A673 (cell line): ENCODE data around the gene ACLY. TPM values are rescaled to one million over a fixed set of nuclear protein-coding genes. Genes with fewer than 3 reads are reported as not detected.

Experiments used
- BruUV-seq: library from RNA; stranded (reverse); fragments of 400-500 nt; replicated peaks from 2 replicates; lab custom pipeline; 2021; lab: Mats Ljungman, UMichigan
- CTCF ChIA-PET: fragments of 300-600 bp; sonication (Branson Sonifier 250); formaldehyde crosslinking; loops from one replicate; lab custom pipeline; 2022; ENCODE audit warnings: antibody characterized with exemption; lab: Charles Lee
- POLR2A ChIA-PET: fragments of 300-600 bp; sonication (Branson Sonifier 250); formaldehyde crosslinking; loops from one replicate; lab custom pipeline; 2022; ENCODE audit warnings: antibody characterized with exemption; ENCODE audit not compliant: low non-redundant PET; lab: Charles Lee
- DNase-seq: peaks from one replicate; pipeline ENCODE4 v3.0.0-alpha.2; 2015; ENCODE audit warnings: low spot score
- H3K27ac ChIP-seq: fragments of 200-600 bp; sonication (generic); 2 replicates; pipeline ENCODE4 v1.5.1; 2016; ENCODE audit warnings: mixed run types, low read depth, mild to moderate bottlenecking, mixed read lengths, antibody characterized with exemption, low read length; ENCODE audit not compliant: poor library complexity, severe bottlenecking
- H3K27me3 ChIP-seq: fragments of 200-600 bp; sonication (generic); replicated peaks from 2 replicates; pipeline ENCODE4 v1.6.1; 2017; ENCODE audit warnings: mixed run types, low read depth, mild to moderate bottlenecking, mixed read lengths, antibody characterized with exemption, low read length; ENCODE audit not compliant: insufficient read depth, poor library complexity
- H3K36me3 ChIP-seq: fragments of 200-600 bp; sonication (generic); 2 replicates; pipeline ENCODE4 v1.6.1; 2016; ENCODE audit warnings: mixed run types, mild to moderate bottlenecking, mixed read lengths, antibody characterized with exemption, low read length; ENCODE audit not compliant: insufficient read depth, poor library complexity, severe bottlenecking
- H3K4me1 ChIP-seq: fragments of 200-600 bp; sonication (generic); 2 replicates; pipeline ENCODE4 v1.6.1; 2017; ENCODE audit warnings: mixed run types, mild to moderate bottlenecking, mixed read lengths, antibody characterized with exemption, low read length; ENCODE audit not compliant: insufficient read depth, poor library complexity, severe bottlenecking
- H3K4me3 ChIP-seq: fragments of 200-600 bp; sonication (generic); 2 replicates; pipeline ENCODE4 v1.5.1; 2016; ENCODE audit warnings: low read depth, mixed run types, mild to moderate bottlenecking, mixed read lengths, low read length; ENCODE audit not compliant: poor library complexity, severe bottlenecking
- H3K9me3 ChIP-seq: fragments of 200-600 bp; sonication (generic); 2 replicates; pipeline ENCODE4 v1.6.1; 2016; ENCODE audit warnings: mixed run types, low read depth, mild to moderate bottlenecking, mixed read lengths, antibody characterized with exemption, low read length; ENCODE audit not compliant: poor library complexity, severe bottlenecking
- CTCF ChIP-seq: fragments of 300-800, 200-600 bp; sonication (generic); conservative IDR thresholded peaks from 2 replicates; pipeline ENCODE4 v1.5.1; 2017; ENCODE audit warnings: low read depth, mild to moderate bottlenecking, antibody characterized with exemption, low read length, moderate library complexity, mixed read lengths
- EZH2 ChIP-seq: fragments of 200-600 bp; sonication (generic); IDR thresholded peaks from 2 replicates; pipeline ENCODE4 v1.6.1; 2017; ENCODE audit warnings: borderline replicate concordance, low read depth, mild to moderate bottlenecking, mixed read lengths, antibody characterized with exemption, low read length; ENCODE audit not compliant: poor library complexity, severe bottlenecking
- intact Hi-C: fragments of 100-400 bp; cut with micrococcal nuclease; formaldehyde crosslinking; loops from one replicate; pipeline ENCODE4 v1.10.0; 2022; ENCODE audit not compliant: unreplicated experiment
- total RNA-seq: library from RNA; stranded (reverse); gene quantifications from 2 replicates; pipeline ENCODE4 v1.2.3, GENCODE V29; 2021

The ACLY gene
- total RNA-seq, 1 experiment from 2014 or later: 175 TPM

- H3K27ac ChIP-seq: peak overlapping the region; percentile 84
- no peaks in the 10 kb centered on the region for H3K27me3 ChIP-seq
- BruUV-seq: no TSS peak
- CTCF ChIA-PET: interaction anchor here (0.7 kb wide), 1 partner anchor 425 kb away, joined by 3 read pairs; no protein-coding TSS in a partner anchor
- POLR2A ChIA-PET: no interaction called here
- intact Hi-C loops: no loop called here
- H3K9me3 ChIP-seq: no peaks in the 10 kb centered on the region
- DNase-seq: peak; percentile 30
- H3K4me3 ChIP-seq: peak overlapping the region; percentile 86
- H3K4me1 ChIP-seq: peaks cover 17% of the 10 kb centered on the region
- no peak for TF ChIP-seq EZH2
- no peak for TF ChIP-seq CTCF
- H3K36me3 ChIP-seq: peaks cover 11% of the 10 kb centered on the region
These were observed 955 bp downstream of the ACLY start for GRCh38 chr17:41917679-41918313.

- peak overlapping the region; percentile 86 for H3K4me3 ChIP-seq
- ChIA-PET CTCF (interaction anchor here (0.7 kb wide), 1 partner anchor 424 kb away, joined by 3 read pairs; no protein-coding TSS in a partner anchor), POLR2A (no interaction called here)
- H3K9me3 ChIP-seq: no peaks in the 10 kb centered on the region
- no TSS peak for BruUV-seq
- no peak overlapping the region for H3K27ac ChIP-seq
- no peaks in the 10 kb centered on the region for H3K27me3 ChIP-seq
- H3K36me3 ChIP-seq: peaks cover 14% of the 10 kb centered on the region
- peaks cover 17% of the 10 kb centered on the region for H3K4me1 ChIP-seq
- TF ChIP-seq CTCF (no peak), EZH2 (no peak)
- intact Hi-C loops: no loop called here
- no peak for DNase-seq
These were observed 1.6 kb downstream of the ACLY start for GRCh38 chr17:41917192-41917591.

GRCh38 chr17:41915566-41915965 is 3.2 kb downstream of the ACLY start:
- no TSS peak for BruUV-seq
- Histone ChIP-seq H3K4me3 (no peak overlapping the region), H3K27me3 (no peaks in the 10 kb centered on the region), H3K4me1 (peaks cover 17% of the 10 kb centered on the region), H3K9me3 (no peaks in the 10 kb centered on the region), H3K36me3 (peaks cover 28% of the 10 kb centered on the region), H3K27ac (no peak overlapping the region)
- intact Hi-C loops: no loop called here
- ChIA-PET POLR2A (no interaction called here), CTCF (no interaction called here)
- DNase-seq: no peak
- TF ChIP-seq EZH2: no peak
- TF ChIP-seq CTCF: no peak
